Measurements from ENCODE around the gene OTUB1. TPM values are rescaled to one million over a fixed set of nuclear protein-coding genes. Genes with fewer than 3 reads are reported as not detected.
"Not testable (repeated sequence)": the region's sequence is repeated elsewhere in the genome, so short reads cannot be mapped to it uniquely, and the experiment has no call there.

The OTUB1 gene
- total RNA-seq, 1 donor from 2014 or later: 54.4 TPM

DNA sequence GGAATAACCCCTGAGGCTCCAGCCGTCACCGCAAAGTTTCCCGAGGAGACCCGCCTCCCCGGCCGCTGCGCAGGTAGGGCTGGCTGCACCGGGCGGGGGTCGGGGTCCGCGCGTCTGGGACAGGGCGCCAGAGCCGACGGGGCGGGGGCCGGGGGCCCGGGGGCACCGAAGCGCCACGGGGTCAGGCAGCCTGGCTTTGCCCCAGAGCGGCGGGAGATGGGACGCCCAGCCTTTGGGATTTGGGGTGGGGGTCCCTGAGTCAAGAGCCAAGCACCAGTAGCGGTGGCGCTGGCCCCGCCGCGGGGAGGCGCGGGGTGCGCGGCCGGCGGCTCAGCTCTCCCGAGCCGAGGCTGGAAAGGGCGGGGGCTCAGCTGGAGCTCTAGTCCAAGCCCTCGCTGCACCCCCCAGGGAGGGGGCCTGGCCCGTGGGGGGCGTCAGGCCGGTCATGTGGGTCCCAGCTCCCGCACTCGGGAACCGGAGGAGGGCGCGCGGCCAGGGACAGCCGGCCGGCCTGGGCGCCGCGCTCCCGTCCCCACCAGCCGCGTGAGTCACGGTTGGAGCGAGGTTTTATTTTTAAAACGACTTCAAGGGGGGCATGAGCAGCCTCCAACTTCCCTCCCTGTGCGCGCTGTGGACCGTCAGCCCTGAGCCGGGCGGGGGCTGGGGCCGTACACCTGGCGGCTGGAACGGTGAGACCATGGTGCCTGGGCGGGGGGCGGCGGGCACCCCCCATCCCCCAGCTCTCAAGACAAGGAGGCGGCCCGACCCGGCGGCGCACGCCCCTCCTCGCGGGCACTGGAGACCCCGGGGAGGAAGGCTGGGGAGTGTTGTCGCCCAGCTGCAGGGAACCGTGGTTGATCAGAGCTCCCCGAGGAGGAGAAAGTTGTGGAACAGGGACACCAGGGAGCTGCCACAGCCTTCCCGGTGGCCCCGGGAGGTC, 50.1 kb downstream of the OTUB1 start:
- DNase-seq: peak; percentile 64
- intact Hi-C loops (cut with micrococcal nuclease): no loop called here
- peak; percentile 80 for ATAC-seq

DNA sequence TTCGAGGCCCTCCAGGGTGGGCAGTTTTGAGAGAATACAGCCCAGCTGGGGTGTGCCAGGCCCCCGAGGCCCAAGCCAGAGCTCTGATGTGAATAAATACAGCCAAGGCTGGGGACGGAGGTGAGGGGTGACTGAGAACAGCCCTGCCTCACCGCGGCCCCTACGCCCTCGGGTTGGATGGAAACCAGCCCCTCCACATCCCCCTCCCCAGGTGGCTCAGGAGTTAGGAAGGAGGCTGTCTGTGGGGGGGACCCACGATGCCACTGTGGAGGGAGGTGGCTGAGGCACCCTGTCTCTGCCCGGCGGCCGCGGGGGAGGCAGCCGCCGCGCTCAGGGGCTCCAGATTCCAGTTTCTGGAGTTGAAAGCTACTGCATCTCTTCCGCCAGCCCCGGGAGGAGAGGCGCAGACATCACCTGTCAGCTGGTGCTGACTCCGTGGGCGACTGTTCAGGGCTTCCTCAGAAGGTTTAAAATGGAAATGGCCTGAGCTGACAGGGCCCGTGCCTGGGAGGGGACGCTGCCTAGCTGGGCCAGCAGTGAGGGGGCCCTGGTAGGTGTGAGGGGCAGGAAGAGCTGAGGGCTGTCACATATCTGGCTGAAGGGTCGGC, 50.9 kb downstream of the OTUB1 start:
- no peak for DNase-seq
- peak; percentile 2 for ATAC-seq
- intact Hi-C loops (cut with micrococcal nuclease): no loop called here

DNA sequence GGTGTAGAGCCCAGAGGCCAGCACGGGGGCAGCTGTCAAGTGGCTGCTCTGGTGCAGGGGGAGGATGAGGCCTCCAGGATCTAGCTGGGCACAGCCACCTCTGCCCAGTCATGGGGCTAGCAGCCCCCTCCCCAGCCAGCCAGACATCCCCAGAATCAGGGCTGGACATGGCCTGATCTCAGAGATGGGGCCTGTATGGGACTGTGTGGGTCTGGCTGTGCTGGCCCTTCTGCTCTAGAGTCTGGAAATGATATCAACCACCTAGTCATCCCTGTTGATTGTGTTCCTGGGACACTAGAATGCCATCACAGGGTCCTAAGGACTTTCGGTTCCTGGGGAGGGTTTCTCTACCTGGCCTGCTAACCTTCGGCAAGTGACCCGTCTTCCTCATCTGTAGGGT, 52.3 kb downstream of the OTUB1 start:
- ATAC-seq (no peak), DNase-seq (no peak)
- intact Hi-C loops (cut with micrococcal nuclease): no loop called here

DNA sequence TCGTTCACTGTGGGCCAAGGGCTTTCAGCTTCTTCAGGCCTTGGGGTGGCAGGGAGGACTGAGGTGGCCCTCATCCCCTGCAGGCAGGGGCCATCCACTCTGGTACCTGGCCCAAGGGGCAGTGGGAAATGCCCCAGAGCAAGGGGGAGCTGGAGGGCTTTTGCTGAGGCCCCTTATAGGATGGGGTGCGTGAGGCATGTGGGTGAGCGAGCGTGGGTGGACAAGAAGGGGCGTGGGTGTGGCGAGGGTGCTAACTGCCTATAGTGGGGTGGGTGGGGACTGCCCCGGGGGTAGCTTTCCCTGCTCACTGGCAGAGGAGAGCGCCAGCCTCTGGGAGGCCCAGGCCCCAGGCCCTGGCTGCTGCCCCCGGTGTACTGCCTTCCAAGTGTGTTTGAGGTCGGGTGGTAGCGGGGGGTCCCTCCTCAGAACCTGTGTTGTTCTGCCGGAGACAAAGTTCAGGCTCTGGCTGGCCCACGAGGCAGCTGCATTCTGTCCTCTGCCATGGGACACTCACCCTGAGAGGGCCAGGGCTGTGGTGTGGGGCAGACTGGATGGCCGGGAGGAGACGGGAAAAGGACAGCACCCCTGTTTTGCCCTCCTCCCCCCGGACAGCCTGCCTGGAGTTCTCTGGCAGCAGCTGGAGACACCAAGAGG, 52.9 kb downstream of the OTUB1 start:
- ATAC-seq (no peak), DNase-seq (no peak)
- intact Hi-C loops (cut with micrococcal nuclease): no loop called here

DNA sequence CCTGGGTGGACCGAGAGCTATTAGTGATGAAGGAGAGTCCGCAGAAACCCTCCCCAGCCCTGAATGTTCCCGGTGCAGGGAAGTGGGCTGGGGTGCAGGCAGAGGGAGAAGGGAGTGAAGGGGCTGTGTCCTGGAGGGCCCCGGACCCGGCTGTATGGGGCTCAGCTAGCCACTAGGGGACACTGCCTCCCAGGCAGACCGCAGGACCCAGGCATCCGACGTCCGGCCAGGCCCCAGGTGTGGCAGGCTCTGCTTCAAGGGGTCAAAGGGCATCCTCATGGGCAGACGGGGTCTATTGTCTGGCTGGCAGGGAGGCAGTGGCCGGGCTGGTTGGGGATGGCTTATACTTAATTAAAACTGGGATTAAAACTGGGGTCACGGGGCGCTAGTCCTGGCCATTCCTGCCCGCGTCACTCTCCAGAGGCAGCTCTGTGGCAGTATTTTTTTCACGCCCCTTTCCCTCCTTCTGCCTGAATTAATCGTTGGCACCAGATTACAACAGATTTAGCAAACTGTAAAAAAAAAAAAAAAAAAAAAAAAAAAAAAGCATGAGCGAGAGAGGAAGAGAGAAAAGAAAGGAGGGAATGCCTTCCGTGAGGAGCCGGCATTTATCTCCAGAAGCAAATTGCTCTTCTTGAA, 54.6 kb downstream of the OTUB1 start:
- DNase-seq: no peak
- intact Hi-C loops (cut with micrococcal nuclease): no loop called here
- ATAC-seq: no peak

DNA sequence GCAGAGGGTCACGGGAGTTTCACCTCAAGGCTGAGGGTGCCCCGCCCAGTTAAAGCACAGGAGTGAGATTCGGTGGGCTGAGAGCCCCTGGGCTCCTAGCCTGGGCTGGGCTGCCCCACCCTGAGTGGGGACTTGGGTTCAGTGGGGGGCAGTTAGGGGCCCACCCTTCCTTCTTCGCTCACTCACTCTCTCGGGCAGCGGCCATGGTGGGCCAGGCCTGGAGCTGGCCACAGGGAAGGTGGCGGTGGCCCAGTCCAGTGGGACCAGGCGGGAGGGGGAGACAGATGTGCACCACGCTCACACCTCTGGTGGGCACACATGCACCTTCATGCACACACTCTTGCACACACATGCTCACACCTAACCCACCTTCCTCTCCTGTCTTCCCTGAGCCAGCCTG, 55.6 kb downstream of the OTUB1 start:
- DNase-seq (no peak), ATAC-seq (no peak)
- intact Hi-C loops (cut with micrococcal nuclease): no loop called here

DNA sequence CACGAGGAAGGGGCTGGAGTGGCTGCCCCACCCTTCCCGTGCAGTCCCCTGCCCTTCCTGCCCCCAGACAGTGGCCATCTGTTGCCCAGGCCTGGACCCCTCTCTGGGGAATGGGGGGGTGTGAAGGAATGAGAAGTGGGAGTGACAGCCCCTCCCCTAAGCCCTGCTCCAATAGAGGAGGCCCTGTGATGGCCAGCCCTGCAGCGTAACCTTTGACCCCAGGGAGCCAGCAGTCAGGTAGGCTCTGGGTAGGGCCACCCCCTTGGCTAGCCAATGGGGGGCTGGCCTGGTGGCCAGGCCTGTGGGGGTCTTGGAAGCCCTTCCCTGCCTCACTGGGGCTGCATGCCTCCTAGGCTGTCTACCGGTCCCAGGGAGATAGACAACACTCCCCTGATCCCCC, 56.1 kb downstream of the OTUB1 start:
- DNase-seq (no peak), ATAC-seq (no peak)
- intact Hi-C loops (cut with micrococcal nuclease): no loop called here

DNA sequence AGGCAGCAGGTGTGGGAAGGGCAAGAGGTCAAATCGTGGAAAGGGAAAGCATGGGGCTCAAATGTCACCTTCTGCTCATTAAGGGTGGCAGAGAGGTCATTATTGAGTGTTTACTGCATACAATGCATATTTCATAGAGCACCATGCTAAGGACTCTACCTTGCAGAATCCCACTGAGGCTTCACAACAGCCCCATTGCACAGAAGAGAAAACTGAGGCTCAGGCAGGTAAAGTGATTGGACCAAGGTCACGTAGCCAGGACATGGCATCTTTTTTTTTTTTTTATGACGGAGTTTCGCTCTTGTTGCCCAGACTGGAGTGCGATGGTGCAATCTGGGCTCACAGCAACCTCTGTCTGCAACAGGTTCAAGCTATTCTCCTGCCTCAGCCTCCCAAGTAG, 57.3 kb downstream of the OTUB1 start:
- intact Hi-C loops (cut with micrococcal nuclease): no loop called here
- ATAC-seq: no peak
- no peak for DNase-seq

DNA sequence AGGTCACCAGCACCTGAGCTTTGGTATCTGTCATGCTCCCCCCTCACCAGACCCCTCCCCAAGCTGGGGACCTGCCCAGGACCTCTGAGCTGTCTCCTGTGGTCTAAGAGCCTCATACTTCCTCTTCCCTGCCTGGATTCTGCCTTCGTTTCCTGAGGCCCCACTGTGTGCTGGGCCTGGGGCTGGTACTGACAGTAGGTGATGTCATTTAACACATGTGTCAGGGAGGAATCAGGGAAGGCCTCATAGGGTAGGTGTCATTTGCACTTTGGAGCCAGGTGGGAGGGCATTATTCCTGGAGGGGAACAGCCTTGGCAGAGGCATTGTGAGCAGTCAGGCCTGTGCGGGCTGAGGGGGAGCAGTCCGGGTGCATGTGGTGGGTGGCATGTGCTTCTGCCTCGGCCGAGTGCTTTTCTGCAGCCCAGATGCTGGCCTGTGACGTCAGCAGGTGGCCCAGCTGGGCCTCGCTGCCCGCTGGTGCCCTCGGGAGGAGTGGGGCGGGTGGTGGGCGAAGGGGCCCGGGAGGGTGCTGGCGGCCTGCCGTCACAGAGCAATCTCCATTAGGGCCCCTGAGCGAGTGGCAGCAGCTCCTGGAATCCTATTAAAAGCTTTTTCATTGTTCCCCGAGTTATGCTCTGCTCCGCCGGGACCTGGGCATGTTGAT, 58.6 kb downstream of the OTUB1 start:
- DNase-seq (no peak), ATAC-seq (no peak)
- intact Hi-C loops (cut with micrococcal nuclease): no loop called here

DNA sequence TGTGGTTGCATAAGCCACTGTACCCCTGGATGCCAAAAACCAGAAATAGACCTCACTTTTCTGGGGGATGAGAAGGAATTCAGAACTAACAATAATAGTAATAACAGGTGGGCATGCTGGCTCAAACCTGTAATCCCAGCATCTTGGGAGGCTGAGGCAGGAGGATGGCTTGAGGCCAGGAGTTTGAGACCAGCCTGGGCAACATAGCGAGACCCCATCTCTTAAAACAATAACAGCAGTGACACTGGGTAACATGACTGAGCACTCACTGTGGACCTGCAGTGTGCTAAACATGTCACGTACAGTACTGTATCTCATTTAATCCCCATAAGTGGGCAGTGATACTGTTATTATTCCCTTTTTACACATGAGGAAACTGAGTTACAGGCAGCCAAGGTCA, 59.5 kb downstream of the OTUB1 start:
- DNase-seq (no peak), ATAC-seq (no peak)
- intact Hi-C loops (cut with micrococcal nuclease): no loop called here

DNA sequence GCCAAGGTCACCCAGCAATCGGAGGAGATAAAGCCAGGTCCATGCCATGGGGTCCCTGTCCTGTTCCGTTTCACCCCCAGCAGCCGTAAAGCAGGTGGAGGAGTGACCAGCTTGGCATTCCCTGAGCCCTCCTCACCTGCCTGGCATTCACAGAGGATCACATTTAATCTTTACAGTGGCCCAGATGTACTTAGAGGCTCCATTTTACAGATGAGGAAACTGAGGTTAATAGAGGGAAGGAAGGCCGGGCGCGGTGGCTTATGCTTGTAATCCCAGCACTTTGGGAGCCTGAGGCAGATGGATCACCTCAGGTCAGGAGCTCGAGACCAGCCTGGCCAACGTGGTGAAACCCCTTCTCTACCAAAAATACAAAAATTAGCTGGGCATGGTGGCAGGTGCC, 61.1 kb downstream of the OTUB1 start:
- ATAC-seq; intact Hi-C loops (cut with micrococcal nuclease); DNase-seq: not testable (repeated sequence)

Other genes starting within 250 kb of the OTUB1 start
- gene ZFTA, start 217.7 kb upstream of the OTUB1 start, total RNA-seq: 16.4 TPM
- gene SPINDOC, start 173.0 kb upstream of the OTUB1 start, total RNA-seq: 13.1 TPM
- gene MARK2, start 147.3 kb upstream of the OTUB1 start, total RNA-seq: 49.4 TPM
- 14.5 TPM for gene RCOR2, start 69.3 kb upstream of the OTUB1 start, total RNA-seq
- 26.5 TPM for gene NAA40, start 47.4 kb upstream of the OTUB1 start, total RNA-seq
- gene COX8A, start 11.8 kb upstream of the OTUB1 start, total RNA-seq: 1,107 TPM
- gene FLRT1, start 49.5 kb downstream of the OTUB1 start, total RNA-seq: 0.45 TPM
- 139 TPM for gene MACROD1, start 179.7 kb downstream of the OTUB1 start, total RNA-seq
- 127 TPM for gene STIP1, start 199.7 kb downstream of the OTUB1 start, total RNA-seq
- 6.9 TPM for gene FERMT3, start 220.3 kb downstream of the OTUB1 start, total RNA-seq
- 84.9 TPM for gene TRPT1, start 239.7 kb downstream of the OTUB1 start, total RNA-seq
- gene NUDT22, start 239.8 kb downstream of the OTUB1 start, total RNA-seq: 73.9 TPM
- 59.1 TPM for gene DNAJC4, start 244.1 kb downstream of the OTUB1 start, total RNA-seq
- 305 TPM for gene VEGFB, start 248.1 kb downstream of the OTUB1 start, total RNA-seq

All from left ventricle myocardium superior (tissue), 1 donor.